ENCODE data around the gene LIPC. TPM values are rescaled to one million over a fixed set of nuclear protein-coding genes. Genes with fewer than 3 reads are reported as not detected.

LIPC gene
- total and polyA plus RNA-seq, 2 experiments from 2014 or later, result not detected

DNA sequence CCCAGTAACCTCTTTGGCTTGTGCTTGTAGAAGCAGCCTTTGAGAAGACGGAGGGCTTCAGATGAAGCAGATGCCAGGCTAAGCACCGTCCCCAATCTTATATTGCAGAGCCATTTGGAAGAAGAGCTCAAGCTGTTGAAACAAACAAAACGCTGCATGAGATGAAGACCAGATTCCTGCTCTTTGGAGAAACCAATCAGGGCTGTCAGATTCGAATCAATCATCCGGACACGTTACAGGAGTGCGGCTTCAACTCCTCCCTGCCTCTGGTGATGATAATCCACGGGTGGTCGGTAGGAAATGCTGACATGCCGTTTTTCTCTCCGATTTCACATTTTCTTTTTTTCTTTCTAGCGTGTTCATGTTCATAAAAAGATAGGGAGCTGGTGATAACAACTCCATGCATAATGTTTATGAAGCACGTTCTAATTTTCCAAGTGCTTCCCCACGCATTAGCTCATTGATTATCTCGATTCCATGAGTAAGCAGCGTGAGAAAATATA, 106.5 kb downstream of the LIPC start:
- Mint-ChIP-seq H3K27me3 (ENCODE audit: insufficient read depth, low read depth, poor library complexity) (peaks cover 7% of the 10 kb centered on the region), H3K9me3 (no peaks in the 10 kb centered on the region), H3K4me1 (peaks cover 4% of the 10 kb centered on the region; the same call in 2 of the 3 replicates), H3K36me3 (ENCODE audit: low read depth) (no peaks in the 10 kb centered on the region), H3K4me3 (no peak overlapping the region), H3K27ac (no peak overlapping the region)
- Histone ChIP-seq H3K4me2 (no peak overlapping the region), H2AFZ (no peak overlapping the region), H3K4me1 (ENCODE audit: insufficient read depth) (no peaks in the 10 kb centered on the region), H3K79me2 (replicated peaks; ENCODE audit: insufficient read depth) (no peaks in the 10 kb centered on the region), H3K27me3 (ENCODE audit: insufficient read depth) (no peaks in the 10 kb centered on the region), H3K9me2 (ENCODE audit: insufficient read depth) (no peaks in the 10 kb centered on the region), H3K36me3 (ENCODE audit: insufficient read depth) (no peaks in the 10 kb centered on the region), H3K27ac (ENCODE audit: low read depth) (no peak overlapping the region), H3F3A (replicated peaks; ENCODE audit: low read depth) (no peaks in the 10 kb centered on the region), H4K20me1 (replicated peaks; ENCODE audit: insufficient read depth) (no peaks in the 10 kb centered on the region), H3K4me3 (no peak overlapping the region)
- TF ChIP-seq, protein P1, sequence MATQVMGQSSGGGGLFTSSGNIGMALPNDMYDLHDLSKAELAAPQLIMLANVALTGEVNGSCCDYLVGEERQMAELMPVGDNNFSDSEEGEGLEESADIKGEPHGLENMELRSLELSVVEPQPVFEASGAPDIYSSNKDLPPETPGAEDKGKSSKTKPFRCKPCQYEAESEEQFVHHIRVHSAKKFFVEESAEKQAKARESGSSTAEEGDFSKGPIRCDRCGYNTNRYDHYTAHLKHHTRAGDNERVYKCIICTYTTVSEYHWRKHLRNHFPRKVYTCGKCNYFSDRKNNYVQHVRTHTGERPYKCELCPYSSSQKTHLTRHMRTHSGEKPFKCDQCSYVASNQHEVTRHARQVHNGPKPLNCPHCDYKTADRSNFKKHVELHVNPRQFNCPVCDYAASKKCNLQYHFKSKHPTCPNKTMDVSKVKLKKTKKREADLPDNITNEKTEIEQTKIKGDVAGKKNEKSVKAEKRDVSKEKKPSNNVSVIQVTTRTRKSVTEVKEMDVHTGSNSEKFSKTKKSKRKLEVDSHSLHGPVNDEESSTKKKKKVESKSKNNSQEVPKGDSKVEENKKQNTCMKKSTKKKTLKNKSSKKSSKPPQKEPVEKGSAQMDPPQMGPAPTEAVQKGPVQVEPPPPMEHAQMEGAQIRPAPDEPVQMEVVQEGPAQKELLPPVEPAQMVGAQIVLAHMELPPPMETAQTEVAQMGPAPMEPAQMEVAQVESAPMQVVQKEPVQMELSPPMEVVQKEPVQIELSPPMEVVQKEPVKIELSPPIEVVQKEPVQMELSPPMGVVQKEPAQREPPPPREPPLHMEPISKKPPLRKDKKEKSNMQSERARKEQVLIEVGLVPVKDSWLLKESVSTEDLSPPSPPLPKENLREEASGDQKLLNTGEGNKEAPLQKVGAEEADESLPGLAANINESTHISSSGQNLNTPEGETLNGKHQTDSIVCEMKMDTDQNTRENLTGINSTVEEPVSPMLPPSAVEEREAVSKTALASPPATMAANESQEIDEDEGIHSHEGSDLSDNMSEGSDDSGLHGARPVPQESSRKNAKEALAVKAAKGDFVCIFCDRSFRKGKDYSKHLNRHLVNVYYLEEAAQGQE (IDR thresholded peaks at IDR 0.05; ENCODE audit: unreplicated experiment), result no peak
- TF ChIP-seq, protein P2, sequence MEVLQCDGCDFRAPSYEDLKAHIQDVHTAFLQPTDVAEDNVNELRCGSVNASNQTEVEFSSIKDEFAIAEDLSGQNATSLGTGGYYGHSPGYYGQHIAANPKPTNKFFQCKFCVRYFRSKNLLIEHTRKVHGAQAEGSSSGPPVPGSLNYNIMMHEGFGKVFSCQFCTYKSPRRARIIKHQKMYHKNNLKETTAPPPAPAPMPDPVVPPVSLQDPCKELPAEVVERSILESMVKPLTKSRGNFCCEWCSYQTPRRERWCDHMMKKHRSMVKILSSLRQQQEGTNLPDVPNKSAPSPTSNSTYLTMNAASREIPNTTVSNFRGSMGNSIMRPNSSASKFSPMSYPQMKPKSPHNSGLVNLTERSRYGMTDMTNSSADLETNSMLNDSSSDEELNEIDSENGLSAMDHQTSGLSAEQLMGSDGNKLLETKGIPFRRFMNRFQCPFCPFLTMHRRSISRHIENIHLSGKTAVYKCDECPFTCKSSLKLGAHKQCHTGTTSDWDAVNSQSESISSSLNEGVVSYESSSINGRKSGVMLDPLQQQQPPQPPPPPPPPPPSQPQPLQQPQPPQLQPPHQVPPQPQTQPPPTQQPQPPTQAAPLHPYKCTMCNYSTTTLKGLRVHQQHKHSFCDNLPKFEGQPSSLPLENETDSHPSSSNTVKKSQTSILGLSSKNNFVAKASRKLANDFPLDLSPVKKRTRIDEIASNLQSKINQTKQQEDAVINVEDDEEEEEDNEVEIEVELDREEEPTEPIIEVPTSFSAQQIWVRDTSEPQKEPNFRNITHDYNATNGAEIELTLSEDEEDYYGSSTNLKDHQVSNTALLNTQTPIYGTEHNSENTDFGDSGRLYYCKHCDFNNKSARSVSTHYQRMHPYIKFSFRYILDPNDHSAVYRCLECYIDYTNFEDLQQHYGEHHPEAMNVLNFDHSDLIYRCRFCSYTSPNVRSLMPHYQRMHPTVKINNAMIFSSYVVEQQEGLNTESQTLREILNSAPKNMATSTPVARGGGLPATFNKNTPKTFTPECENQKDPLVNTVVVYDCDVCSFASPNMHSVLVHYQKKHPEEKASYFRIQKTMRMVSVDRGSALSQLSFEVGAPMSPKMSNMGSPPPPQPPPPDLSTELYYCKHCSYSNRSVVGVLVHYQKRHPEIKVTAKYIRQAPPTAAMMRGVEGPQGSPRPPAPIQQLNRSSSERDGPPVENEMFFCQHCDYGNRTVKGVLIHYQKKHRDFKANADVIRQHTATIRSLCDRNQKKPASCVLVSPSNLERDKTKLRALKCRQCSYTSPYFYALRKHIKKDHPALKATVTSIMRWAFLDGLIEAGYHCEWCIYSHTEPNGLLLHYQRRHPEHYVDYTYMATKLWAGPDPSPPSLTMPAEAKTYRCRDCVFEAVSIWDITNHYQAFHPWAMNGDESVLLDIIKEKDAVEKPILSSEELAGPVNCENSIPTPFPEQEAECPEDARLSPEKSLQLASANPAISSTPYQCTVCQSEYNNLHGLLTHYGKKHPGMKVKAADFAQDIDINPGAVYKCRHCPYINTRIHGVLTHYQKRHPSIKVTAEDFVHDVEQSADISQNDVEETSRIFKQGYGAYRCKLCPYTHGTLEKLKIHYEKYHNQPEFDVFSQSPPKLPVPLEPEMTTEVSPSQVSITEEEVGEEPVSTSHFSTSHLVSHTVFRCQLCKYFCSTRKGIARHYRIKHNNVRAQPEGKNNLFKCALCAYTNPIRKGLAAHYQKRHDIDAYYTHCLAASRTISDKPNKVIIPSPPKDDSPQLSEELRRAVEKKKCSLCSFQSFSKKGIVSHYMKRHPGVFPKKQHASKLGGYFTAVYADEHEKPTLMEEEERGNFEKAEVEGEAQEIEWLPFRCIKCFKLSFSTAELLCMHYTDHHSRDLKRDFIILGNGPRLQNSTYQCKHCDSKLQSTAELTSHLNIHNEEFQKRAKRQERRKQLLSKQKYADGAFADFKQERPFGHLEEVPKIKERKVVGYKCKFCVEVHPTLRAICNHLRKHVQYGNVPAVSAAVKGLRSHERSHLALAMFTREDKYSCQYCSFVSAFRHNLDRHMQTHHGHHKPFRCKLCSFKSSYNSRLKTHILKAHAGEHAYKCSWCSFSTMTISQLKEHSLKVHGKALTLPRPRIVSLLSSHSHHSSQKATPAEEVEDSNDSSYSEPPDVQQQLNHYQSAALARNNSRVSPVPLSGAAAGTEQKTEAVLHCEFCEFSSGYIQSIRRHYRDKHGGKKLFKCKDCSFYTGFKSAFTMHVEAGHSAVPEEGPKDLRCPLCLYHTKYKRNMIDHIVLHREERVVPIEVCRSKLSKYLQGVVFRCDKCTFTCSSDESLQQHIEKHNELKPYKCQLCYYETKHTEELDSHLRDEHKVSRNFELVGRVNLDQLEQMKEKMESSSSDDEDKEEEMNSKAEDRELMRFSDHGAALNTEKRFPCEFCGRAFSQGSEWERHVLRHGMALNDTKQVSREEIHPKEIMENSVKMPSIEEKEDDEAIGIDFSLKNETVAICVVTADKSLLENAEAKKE (CRISPR knock-in tag; IDR thresholded peaks at IDR 0.05), result no peak
- TF ChIP-seq ETS1 (IDR thresholded peaks at IDR 0.05), result no peak
- TF ChIP-seq ZNF331 (CRISPR knock-in tag; IDR thresholded peaks at IDR 0.05; ENCODE audit: low read depth), result no peak
- TF ChIP-seq CTCF (conservative IDR thresholded peaks at IDR 0.05; ENCODE audit: low read depth in 2 of 2), result no peak
- TF ChIP-seq ZNF114 (CRISPR knock-in tag; IDR thresholded peaks at IDR 0.05), result no peak
- TF ChIP-seq EZH2 (IDR thresholded peaks at IDR 0.05; ENCODE audit: low read depth, unreplicated experiment), result no peak
- TF ChIP-seq CREB1 (CRISPR knock-in tag; IDR thresholded peaks at IDR 0.05; ENCODE audit: low read depth), result no peak
- no peak for TF ChIP-seq NANOG (IDR thresholded peaks at IDR 0.05; ENCODE audit: borderline replicate concordance)
- no peak for TF ChIP-seq JUNB (IDR thresholded peaks at IDR 0.05; ENCODE audit: unreplicated experiment)
- TF ChIP-seq STAT1 (IDR thresholded peaks at IDR 0.05; ENCODE audit: unreplicated experiment), result no peak
- ATAC-seq (no peak), DNase-seq (ENCODE audit: low spot score) (no peak)
